Breast epithelium (tissue), 3 donors: ENCODE data around the gene BCL7A.

ENCODE experiments used
- POLR2A ChIP-seq: fragments of 450-650 bp; IDR thresholded peaks from one replicate; pipeline ENCODE4 v1.6.1; 2016; ENCODE audit warnings: antibody characterized with exemption, mild to moderate bottlenecking, moderate library complexity
- POLR2AphosphoS5 ChIP-seq, 3 donors: sonication (generic); formaldehyde crosslinking; IDR thresholded peaks; one replicate each; pipeline ENCODE4 v1.6.1; 2017; ENCODE audit warnings: antibody characterized with exemption in 3 of 3
- TF ChIP-seq, protein P1 (sequence below), 3 donors: fragments of 450-650 bp; IDR thresholded peaks; one replicate each; pipeline ENCODE4 v1.5.1; 2016 to 2017; ENCODE audit warnings: antibody characterized with exemption in 3 of 3, mild to moderate bottlenecking in 3 of 3, moderate library complexity in 3 of 3

DNA sequence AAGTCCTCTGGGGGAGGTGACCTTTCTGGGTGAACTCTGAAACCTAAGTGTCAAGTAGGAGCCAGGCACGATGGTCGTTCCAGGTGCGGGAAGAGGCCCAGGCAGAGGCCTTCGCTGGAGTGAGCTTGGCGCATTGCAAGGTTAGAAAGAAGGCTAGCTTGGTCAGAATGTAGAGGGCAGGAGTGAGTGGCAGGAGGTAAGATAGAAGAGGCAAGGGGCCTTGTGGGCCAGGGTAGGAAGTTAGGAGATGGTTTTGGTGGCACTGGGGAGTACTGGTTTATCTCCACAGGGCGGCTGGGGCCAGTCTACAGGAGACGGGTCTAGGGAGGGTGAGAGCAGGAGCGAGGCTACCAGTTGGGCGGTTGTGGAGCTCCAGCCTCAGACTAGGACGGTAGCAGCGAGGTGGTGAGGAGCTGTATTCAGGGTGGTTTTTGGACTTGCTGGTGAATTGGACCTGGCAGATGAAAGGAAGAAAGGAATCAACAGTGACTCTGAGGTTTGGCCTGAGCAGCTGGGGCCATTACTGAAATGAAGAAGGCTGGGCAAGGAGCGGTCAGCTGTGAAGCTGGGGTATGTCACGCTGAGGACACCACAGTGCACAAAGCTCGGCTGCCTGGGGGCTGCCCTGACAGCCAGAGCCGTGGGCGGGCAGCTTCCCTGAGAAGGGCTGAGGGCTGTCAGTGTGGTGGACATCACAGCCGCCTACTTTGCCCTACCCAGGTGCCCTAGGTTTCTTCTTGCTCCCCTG is 65.9 kb downstream of the BCL7A start:
- TF ChIP-seq, protein P1, sequence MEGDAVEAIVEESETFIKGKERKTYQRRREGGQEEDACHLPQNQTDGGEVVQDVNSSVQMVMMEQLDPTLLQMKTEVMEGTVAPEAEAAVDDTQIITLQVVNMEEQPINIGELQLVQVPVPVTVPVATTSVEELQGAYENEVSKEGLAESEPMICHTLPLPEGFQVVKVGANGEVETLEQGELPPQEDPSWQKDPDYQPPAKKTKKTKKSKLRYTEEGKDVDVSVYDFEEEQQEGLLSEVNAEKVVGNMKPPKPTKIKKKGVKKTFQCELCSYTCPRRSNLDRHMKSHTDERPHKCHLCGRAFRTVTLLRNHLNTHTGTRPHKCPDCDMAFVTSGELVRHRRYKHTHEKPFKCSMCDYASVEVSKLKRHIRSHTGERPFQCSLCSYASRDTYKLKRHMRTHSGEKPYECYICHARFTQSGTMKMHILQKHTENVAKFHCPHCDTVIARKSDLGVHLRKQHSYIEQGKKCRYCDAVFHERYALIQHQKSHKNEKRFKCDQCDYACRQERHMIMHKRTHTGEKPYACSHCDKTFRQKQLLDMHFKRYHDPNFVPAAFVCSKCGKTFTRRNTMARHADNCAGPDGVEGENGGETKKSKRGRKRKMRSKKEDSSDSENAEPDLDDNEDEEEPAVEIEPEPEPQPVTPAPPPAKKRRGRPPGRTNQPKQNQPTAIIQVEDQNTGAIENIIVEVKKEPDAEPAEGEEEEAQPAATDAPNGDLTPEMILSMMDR (IDR thresholded peaks at IDR 0.05), result no peak
- TF ChIP-seq POLR2A (no peak), POLR2AphosphoS5 (IDR thresholded peaks at IDR 0.05) (no peak)
